Adipocyte (in vitro differentiated cells): Measurements from ENCODE around the gene CDH4.
"Not testable (repeated sequence)": the region's sequence is repeated elsewhere in the genome, so short reads cannot be mapped to it uniquely, and the experiment has no call there.

Source experiments
- DNase-seq: peaks from one replicate; pipeline ENCODE4 v3.0.0-alpha.2; 2015; ENCODE audit warnings: low read depth
- H3K27me3 ChIP-seq: replicated peaks from 2 replicates; pipeline ENCODE4 v1.7.0; 2013; ENCODE audit warnings: mild to moderate bottlenecking, low read length, moderate library complexity; ENCODE audit not compliant: control insufficient read depth, insufficient read depth
- H3K36me3 ChIP-seq: 2 replicates; pipeline ENCODE4 v1.7.0; 2013; ENCODE audit warnings: low read length, mild to moderate bottlenecking, moderate library complexity; ENCODE audit not compliant: control insufficient read depth, insufficient read depth, severe bottlenecking
- H3K4me1 ChIP-seq: 2 replicates; pipeline ENCODE4 v1.7.0; 2013; ENCODE audit warnings: mild to moderate bottlenecking, low read length, moderate library complexity; ENCODE audit not compliant: control insufficient read depth, insufficient read depth
- H3K4me3 ChIP-seq: 2 replicates; pipeline ENCODE4 v1.7.0; 2013; ENCODE audit warnings: mild to moderate bottlenecking, low read length, moderate library complexity
- H3K9ac ChIP-seq: 2 replicates; pipeline ENCODE4 v1.7.0; 2013; ENCODE audit warnings: mild to moderate bottlenecking, low read length, moderate library complexity
- H3K9me3 ChIP-seq: 2 replicates; pipeline ENCODE4 v1.7.0; 2013; ENCODE audit warnings: mild to moderate bottlenecking, low read length, moderate library complexity; ENCODE audit not compliant: control insufficient read depth

Gene CDH4

DNA sequence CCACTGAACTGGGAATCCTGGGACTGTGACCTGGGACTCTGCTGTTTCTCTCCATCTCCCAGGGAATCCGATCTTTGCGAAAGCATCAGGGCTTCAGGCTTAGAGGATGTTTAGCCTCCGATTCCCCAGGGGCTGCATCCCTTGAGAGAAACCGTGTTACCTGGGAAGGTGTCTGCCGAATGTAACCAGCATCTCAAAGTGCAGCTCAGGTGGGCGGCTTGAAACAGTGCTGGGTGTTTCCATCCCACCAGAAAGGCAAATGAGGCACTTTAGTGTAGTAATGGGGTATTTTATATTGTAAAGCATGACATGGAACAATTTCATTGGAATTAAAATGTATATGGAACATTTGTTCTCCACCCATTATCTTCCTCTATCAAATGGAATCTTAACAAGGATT is 15.2 kb downstream of the CDH4 start:
- Histone ChIP-seq H3K9ac (no peak overlapping the region), H3K9me3 (no peaks in the 10 kb centered on the region), H3K4me3 (no peak overlapping the region), H3K27me3 (peaks cover 11% of the 10 kb centered on the region), H3K4me1 (no peaks in the 10 kb centered on the region), H3K36me3 (no peaks in the 10 kb centered on the region)
- no peak for DNase-seq

DNA sequence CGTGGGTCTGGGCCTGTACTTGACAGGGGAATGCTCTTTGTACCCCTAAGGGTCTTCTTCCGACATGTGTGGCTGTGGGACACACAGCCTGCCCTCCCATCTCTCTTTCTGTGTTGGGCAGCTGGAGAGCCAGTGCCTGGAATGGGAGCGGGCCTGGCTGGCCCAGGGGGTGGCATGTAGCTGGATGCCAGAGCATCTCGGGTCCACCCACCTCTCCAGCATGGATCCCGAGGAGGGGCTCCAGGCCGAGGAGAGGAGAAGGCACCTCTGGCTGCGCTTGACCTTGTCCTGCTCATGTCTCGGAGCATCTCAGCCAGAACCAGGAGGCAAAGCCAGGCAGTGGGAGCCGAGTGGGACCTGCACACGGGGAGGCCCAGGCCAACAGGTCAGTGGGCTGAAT is 16.0 kb downstream of the CDH4 start:
- Histone ChIP-seq H3K4me1 (no peaks in the 10 kb centered on the region), H3K9me3 (no peaks in the 10 kb centered on the region), H3K36me3 (no peaks in the 10 kb centered on the region), H3K9ac (no peak overlapping the region), H3K4me3 (no peak overlapping the region), H3K27me3 (peaks cover 11% of the 10 kb centered on the region)
- no peak for DNase-seq

DNA sequence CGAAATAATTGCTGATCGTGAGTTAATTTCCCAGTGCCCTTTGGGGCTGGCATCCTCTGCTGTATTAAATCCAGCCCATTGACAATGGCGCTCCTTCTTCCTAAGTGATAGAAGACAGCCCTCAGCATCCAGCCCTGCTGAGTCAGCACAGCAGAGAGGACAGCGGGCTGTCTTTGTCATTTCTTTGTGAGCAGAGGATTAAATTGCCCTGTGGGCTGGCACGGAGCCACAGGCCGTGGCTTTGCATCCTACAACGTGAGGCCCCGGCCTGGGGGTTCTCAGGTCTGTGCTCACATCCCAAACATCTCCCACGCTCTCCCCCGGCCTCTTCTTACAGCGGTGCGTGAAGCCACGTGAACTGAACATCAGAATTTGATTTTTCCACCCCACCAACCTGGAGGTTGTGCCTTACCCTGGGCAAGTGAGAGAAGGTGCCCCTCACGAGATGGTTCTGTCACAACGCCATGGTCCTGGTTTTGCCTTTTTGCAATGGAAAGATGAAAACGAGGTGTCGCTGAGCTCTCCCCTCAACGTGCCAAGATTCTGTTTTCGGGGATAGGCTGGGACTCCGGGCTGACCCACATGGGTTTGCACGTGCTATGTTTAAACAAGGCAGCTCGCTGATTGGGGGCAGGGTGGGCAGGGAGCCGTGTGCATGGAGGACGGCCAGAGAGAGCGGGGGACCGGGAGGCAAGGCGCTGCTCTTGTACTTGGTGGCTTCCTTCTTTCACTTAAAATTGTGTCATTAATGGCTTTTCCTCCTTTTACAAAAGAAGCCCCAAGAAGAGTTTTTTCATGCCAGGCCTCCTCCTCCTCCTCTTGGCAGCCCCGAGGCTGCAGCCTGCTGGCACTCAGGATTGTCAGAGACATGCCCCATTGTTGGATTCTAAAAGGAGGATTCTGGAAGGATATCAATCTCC is 19.5 kb downstream of the CDH4 start:
- Histone ChIP-seq H3K9me3 (no peaks in the 10 kb centered on the region), H3K36me3 (no peaks in the 10 kb centered on the region), H3K27me3 (peaks cover under 1% of the 10 kb centered on the region), H3K4me1 (no peaks in the 10 kb centered on the region), H3K9ac (no peak overlapping the region), H3K4me3 (no peak overlapping the region)
- DNase-seq: no peak

DNA sequence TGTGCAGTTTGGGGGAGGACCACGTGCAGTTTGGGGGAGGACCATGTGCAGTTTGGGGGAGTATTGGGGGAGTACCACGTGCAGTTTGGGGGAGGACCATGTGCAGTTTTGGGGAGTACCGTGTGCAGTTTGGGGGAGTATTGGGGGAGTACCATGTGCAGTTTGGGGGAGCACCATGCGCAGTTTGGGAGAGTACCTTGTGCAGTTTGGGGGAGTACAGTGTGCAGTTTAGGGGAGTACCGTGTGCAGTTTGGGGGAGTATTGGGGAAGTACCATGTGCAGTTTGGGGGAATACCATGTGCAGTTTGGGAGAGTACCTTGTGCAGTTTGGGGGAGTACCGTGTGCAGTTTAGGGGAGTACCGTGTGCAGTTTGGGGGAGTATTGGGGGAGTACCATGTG is 21.0 kb downstream of the CDH4 start:
- not testable (repeated sequence) for H3K4me3 ChIP-seq, H3K27me3 ChIP-seq, H3K9me3 ChIP-seq, DNase-seq, H3K36me3 ChIP-seq, H3K9ac ChIP-seq, H3K4me1 ChIP-seq

DNA sequence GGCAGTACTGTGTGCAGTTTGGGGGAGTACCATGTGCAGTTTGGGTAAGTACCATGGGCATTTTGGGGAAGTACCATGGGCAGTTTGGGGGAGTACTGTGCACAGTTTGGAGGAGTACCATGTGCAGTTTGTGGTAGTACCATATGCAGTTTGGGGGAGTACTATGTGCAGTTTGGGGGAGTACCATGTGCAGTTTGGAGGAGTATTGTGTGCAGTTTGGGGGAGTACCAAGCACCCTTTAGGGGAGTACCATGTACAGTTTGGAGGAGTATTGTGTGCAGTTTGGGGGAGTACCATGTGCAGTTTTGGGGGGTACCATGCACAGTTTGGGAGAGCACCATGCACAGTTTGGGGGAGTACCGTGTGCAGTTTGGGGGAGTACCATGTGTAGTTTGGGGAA is 21.6 kb downstream of the CDH4 start:
- H3K36me3 ChIP-seq, H3K4me3 ChIP-seq, DNase-seq, H3K27me3 ChIP-seq, H3K9me3 ChIP-seq, H3K4me1 ChIP-seq, H3K9ac ChIP-seq: not testable (repeated sequence)

DNA sequence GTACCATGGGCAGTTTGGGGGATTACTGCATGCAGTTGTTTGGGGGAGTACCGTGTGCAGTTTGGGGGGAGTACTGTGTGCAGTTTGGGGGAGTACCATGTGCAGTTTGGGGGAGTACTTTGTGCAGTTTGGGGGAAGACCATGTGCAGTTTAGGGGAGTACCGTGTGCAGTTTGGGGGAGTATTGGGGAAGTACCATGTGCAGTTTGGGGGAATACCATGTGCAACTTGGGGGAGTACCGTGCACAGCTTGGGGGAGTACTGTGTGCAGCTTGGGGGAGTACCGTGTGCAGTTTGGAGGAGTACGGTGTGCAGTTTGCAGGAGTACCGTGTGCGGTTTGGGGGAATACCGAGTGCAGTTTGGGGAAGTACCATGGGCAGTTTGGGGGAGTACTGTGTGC is 22.3 kb downstream of the CDH4 start:
- H3K27me3 ChIP-seq: no peaks in the 10 kb centered on the region
- H3K4me3 ChIP-seq: no peak overlapping the region
- H3K9me3 ChIP-seq: no peaks in the 10 kb centered on the region
- H3K9ac ChIP-seq: no peak overlapping the region
- no peaks in the 10 kb centered on the region for H3K36me3 ChIP-seq
- DNase-seq: no peak
- H3K4me1 ChIP-seq: no peaks in the 10 kb centered on the region

DNA sequence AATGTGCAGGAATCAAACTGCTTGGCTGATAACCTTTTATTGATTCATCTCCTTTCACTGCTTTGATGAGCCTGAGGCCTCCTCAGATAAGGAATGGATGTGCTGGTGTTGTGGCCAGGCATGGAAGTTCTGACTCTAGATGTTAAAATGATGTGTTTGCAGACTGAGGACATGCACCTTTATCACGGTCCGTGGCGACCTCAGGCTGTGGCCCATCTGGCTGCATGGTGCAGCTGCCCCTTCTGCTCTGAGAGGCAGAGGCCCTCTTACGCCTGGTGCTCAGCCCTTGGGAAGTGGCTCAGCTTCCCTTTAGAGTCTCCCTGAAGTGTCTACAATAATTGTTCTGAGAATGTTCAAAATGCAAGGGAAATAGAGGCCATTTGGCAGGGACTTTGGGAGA is 26.2 kb downstream of the CDH4 start:
- H3K9ac ChIP-seq: no peak overlapping the region
- no peaks in the 10 kb centered on the region for H3K4me1 ChIP-seq
- H3K9me3 ChIP-seq: no peaks in the 10 kb centered on the region
- no peaks in the 10 kb centered on the region for H3K27me3 ChIP-seq
- H3K36me3 ChIP-seq: no peaks in the 10 kb centered on the region
- no peak for DNase-seq
- H3K4me3 ChIP-seq: no peak overlapping the region

DNA sequence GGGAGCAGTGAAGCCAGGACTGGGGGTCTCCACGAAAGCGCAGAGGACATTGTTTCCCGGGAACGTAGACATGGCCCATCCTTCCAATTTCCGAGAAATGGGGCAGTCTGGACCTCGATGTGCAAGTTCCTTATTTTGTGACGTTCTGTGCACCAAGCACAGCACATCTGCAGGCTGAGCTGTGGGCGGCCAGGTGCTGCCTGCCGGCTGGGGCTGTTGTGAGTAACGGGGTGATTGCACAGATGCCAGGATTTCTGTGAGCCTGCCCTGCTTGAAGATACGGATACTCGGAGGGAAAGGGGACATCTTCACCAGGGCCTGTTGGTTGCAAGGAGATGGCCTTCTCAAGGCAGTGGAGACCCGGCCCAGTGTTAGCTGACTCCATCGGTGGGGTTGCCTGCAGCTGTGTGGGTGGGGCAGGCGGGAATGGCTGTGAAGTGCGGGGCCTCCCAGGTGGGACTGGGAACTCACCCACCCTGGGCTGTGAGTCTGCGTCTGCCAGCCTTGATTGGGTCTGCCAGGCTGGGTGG is 27.6 kb downstream of the CDH4 start:
- no peaks in the 10 kb centered on the region for H3K27me3 ChIP-seq
- no peak for DNase-seq
- H3K9ac ChIP-seq: no peak overlapping the region
- H3K4me3 ChIP-seq: no peak overlapping the region
- no peaks in the 10 kb centered on the region for H3K4me1 ChIP-seq
- H3K9me3 ChIP-seq: no peaks in the 10 kb centered on the region
- no peaks in the 10 kb centered on the region for H3K36me3 ChIP-seq

DNA sequence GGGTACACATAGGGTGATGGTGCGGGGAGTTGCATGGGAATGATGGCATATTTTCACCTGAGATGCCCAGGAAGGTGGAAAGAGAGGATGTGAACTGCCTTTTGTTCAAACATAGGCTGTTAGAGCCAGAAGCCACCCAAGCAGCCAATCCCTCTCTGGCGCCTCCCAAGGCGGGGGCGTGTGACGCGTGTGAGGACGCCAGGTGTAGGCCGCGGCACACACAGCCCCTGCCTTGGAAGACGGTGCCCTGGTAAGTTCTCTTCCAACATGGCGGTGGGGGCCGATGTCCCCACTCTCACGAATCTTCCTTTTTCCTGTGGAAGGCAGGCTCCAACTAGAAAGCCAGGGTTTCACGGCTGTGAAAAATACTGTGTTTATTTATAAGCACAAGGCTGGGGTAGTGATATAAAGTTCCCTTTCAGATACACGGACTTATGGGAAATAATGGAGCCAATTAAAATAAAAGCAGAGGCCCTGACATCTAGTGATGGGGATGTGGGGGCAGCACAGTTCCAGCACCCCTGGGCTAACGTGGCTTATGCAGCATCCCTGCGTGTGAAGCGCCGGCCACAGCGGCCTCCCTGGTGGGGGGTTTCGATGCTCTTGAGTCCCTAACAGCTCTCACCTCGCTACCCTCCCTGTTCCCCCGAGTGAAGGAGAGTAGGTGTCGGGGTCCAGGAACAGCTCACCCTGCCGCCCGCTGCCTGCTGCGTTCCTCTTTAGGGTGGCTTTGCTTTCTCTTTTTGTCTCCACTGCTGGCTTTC is 28.3 kb downstream of the CDH4 start:
- Histone ChIP-seq H3K9ac (no peak overlapping the region), H3K36me3 (no peaks in the 10 kb centered on the region), H3K4me1 (no peaks in the 10 kb centered on the region), H3K27me3 (no peaks in the 10 kb centered on the region), H3K4me3 (no peak overlapping the region), H3K9me3 (no peaks in the 10 kb centered on the region)
- DNase-seq: no peak

DNA sequence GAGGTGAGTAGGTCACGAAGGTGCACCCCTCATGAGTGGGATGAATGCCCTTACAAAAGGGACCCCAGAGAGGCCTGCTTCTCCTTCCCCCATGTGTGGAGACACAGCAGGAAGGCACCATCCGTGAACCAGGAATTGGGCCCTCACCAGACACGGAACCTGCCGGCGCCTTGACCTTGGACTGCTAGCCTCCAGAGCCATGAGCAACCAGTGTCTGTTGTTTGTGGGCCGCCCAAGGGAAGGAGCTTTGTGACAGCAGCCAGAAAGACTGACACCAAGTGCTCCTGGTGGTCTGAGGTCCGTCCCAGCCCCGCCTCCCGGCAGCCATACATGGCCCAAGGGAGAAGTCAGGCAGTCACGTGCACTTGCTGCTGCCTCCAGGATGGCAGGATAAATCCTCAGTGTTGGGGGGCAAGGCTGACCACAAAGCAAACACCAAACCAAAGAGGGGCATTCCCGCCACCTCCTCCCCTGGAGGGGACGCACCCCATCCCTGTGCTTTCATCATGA is 29.3 kb downstream of the CDH4 start:
- Histone ChIP-seq H3K9ac (no peak overlapping the region), H3K36me3 (no peaks in the 10 kb centered on the region), H3K9me3 (no peaks in the 10 kb centered on the region), H3K4me1 (no peaks in the 10 kb centered on the region), H3K27me3 (no peaks in the 10 kb centered on the region), H3K4me3 (no peak overlapping the region)
- no peak for DNase-seq

DNA sequence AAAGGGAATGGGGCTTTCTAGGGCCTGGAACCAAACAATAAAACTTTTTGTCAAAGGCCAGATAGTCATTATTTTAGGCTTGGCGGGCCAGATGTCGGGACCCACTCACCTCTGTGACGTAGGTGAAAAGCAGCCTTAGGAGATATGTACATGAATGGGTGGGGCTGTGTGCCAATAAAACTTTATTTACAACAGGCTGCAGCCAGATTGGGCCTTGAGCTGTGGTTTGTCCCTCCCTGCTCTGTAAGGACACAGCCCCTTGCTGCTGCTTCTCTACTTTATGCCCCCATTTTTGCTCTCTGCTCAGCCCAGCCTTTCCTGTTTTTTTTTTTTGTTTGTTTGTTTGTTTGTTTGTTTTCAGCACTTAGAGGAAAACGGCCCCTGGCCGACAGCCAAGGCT is 32.7 kb downstream of the CDH4 start:
- Histone ChIP-seq H3K27me3 (peaks cover 6% of the 10 kb centered on the region), H3K4me3 (no peak overlapping the region), H3K4me1 (no peaks in the 10 kb centered on the region), H3K9ac (no peak overlapping the region), H3K9me3 (no peaks in the 10 kb centered on the region), H3K36me3 (no peaks in the 10 kb centered on the region)
- no peak for DNase-seq
